ENCODE results near the gene P2RY2.

GRCh38 chr11:73237471-73238290, 19.6 kb downstream of the P2RY2 start:
- TF ChIP-seq CTCF (IDR thresholded peaks at IDR 0.05): no peak
- no peak for TF ChIP-seq POLR2AphosphoS5 (IDR thresholded peaks at IDR 0.05)

Measured in sigmoid colon (tissue), 4 donors.